GF-D8 (cell line): ENCODE data around the gene HELLS.
"Not testable (repeated sequence)": the region's sequence is repeated elsewhere in the genome, so short reads cannot be mapped to it uniquely, and the experiment has no call there.

Source experiments
- DNase-seq: peaks from one replicate; lab custom pipeline; 2025; lab: John Stamatoyannopoulos, UW

Gene HELLS

DNA sequence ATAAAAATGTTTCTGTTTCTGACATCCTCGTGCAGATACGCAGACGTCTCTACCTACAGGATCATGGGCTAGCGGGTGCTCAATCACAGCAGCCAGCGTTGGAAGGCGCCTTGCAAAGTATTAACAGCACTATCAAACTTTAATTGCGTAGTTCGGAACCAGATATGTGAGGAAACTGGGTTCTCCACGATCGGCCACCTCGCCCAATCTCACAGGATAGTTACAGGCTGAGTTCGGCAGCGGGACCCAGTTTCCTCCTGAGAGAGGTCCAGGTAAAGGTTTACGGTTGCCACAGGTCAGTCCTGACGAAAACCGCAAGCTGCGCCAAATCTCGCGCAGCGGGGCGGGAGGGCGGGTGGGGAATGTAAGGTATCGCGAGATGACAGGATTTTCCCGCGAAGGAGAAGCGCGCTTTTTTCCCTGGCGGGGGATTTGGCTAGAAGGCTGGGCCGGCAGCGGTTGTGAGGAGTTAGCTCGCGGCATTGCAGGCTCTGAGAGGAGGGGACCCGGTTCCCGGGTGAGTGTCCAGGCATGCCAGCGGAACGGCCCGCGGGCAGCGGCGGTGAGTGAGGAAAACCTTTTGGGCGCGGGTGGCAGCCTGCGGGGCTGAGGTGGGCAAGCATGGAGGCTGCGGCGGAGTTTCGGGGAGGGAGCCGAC, at the start of gene HELLS:
Gene HELLS, plus strand, starts transcription at position 398 of the 658 bp plus-strand sequence. Its CDS starts 134 bp downstream, at position 532.
- peak; percentile 36 for DNase-seq

DNA sequence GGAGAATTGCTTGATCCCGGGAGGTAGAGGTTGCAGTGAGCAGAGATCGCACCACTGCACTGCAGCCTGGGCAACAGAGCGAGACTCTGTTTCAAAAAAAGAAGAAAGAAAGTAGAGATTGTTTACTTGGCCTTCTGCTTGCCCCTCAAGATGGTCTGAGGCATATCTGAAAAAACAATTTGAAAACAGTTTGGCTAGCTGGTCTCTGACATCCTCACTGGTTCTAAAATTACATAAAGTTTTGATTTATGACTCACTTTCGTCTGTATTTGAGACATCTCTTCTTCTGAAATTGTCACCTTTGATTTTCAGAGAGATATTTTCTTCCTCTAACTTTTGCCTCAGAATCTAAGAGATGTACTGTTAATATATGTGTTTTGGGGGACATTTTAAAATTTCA, 49.6 kb upstream of the HELLS start:
- DNase-seq: no peak

DNA sequence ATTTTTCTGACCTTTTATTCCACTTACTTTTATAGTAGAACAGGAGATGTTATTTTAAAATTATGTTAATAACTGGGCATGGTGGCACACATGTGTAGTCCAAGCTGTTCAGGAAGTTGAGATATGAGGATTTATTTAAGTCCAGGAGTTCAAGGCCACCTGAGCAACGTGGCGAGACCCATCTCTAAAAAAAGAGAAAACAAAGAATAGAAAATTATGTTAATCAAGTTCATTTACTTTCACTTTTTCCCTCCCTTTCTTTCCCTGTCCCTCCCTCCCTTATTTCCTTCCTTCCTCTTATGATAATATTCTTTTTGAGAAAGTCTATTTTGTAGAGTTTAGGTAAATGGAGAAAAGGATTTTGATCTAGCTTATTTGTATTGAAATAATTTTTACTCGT, 48.9 kb upstream of the HELLS start:
- no peak for DNase-seq

DNA sequence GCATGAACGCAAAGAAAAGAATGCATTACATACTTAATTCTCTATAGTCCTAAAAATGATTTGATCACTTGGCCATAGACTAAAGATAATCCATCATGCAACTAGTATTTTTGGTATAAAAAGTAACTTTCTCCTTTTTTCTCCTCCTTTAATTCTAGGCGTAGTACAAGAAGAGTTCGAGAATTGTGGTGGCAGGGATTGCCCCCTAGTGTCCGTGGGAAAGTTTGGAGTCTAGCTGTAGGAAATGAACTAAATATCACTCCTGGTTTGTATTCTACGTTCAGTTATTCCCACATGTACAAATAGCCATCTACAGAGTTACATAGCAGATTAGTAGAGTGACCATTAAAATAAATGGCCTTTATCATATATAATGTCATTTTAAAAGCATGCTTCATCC, 45.5 kb upstream of the HELLS start:
- DNase-seq: no peak

DNA sequence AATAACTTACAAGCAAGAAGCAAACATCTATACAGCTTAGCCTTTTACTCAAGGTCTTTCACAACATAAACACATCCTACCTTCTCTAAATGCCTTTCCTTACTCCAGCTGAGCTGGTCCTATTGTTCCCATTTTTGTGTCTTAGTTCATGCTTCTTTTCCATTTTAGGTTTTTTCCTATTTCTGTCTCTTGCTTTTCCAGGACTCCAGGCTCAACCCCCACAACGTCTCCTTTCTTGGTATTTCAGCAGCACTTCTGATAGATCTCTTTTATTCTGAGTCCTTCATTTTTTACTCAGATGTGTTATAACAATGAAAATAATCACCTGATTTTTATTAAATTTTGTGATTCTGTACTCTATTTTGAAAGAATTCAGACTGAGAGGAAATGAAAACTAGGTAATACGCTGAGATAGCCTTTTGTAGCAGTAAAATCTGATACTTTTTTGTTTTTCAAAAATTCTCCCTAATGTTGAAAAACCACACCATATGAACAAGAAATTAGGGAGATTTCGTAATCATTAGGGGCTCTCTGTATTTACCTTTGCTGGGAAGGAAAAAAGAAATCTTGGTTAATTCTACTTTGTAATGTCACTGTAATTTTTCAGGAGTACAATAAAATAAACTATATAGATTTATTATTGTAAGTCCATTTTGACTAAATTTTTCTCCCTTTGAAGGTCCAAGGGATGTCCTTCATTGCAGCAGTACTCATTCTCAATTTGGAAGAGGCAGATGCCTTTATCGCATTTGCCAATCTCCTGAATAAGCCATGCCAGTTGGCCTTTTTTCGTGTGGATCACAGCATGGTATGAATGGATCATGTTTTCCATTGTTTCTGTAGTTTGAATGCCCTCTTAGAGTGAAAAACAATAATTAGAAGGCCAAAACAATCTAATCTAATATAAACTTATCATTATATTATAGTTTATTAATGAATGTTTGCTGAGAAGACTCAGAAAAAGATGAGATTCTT, 24.0 kb upstream of the HELLS start:
- no peak for DNase-seq

DNA sequence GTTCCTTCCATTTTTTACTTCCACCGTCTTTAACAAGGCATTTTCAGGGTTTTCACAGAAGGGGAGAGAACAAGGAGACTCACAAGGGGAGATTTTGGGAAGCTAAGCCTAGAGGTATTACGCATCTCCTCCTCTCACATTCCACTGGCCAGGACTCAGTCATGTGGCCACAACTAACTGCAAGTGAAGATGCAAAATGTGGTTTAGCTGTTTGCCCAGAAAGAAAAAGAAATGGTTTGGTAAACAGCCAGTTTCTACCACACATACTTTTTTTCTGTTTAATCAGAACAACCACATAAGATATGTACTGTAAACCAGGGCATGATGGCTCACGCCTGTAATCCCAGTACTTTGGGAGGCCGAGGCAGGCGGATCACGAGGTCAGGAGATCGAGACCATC, 21.4 kb upstream of the HELLS start:
- no peak for DNase-seq

DNA sequence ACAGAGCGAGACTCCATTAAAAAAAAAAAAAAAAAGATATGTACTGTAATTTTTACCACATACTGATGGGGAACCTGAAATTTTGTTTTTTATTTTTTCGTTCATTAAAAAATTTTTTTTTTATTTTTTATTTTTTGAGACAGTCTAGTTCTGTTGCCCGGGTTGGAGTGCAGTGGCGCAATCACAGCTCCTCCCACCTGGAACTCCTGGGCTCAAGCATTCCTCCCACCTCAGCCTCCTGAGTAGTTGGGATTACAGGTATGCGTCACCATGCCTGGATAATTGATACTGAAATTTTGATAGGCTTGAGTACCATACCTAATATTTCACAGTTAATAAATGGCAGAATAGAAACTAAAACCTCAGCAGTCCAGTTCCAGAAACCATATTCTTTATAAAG, 20.9 kb upstream of the HELLS start:
- DNase-seq: no peak

DNA sequence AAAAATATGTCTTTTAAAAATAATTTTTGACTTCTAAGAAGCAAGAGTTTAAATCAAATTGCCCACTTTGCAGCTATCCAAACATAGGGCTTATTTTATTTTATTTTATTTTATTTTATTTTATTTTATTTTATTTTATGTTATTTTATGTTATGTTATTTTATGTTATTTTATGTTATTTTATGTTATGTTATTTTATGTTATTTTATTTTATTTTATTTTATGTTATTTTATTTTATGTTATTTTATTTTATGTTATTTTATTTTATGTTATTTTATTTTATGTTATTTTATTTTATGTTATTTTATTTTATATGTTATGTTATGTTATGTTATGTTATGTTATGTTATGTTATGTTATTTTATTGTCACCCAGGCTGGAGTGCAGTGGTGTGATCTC, 14.0 kb upstream of the HELLS start:
- DNase-seq: not testable (repeated sequence)

DNA sequence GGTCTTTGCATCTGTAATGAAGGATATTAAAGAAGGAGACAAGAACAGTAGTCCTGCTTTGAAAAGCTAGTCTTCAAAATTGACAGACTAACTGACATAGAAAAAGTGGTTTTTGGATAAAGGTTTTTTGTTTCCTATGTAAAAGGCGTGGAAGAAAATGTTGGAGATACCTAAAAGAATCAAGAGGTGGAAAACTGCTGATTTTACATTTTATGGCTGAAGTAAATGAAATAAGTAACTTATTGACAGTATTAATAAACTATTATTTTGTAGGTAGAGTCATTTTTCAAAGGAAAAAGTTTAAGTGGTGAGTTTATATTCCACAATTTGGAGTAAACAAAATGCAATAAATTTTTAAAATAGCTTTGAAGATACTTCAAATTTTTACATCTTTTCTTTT, 12.6 kb upstream of the HELLS start:
- DNase-seq: no peak

DNA sequence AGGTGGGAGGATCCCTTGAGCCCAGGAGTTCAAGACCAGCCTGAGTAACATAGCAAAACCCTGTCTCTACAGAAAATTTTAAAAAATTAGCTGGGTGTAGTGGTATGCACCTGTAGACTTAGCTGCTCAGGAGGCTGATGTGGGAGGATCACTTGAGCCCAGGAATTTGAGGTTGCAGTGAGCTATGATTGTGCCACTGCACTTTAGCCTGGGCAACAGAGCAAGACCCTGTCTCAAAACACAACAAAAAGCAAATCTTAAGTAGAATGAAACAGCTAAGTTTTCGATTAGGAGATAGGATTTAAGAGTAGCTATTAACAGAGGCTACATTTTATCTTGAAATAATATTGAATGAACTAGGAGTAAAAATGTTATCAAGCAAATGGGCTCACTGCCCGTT, 3.3 kb upstream of the HELLS start:
- not testable (repeated sequence) for DNase-seq

DNA sequence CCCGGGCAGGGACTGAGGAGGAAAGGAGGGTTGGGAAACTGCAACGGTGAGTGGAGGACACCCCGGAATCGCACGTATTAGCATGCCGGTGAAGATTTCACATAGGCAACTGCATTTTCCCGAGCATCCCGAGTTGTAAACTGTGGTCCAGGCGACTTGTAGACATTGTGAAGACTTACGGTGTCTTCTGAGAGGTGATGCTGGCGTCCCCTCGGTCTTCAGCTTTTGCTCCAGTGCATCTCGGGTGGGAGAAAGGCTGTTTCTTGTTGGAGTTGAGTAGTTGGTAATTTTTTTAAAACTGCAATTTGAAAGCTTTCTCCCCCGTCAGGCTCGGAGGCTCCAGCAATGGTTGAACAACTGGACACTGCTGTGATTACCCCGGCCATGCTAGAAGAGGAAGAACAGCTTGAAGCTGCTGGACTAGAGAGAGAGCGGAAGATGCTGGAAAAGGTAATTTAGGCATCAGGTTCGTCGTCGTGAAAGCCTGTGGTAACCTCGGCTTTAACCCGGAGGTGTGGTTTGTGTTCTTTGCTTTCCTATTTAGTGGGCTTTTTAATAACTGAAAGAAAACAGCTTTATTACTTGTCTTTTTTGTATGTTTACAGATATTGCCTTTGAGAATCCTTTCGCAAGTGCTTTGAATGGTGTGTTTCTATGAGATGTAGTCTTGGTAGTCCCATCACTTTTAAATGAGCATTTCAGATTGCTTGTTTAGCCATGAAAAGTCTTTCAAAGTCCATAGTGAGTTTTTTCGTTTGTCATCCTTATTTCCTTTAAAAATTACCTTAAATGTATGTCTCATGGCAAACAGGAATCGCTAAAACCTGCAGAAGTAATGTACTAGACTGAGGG, 687 bp downstream of the HELLS start:
- no peak for DNase-seq

DNA sequence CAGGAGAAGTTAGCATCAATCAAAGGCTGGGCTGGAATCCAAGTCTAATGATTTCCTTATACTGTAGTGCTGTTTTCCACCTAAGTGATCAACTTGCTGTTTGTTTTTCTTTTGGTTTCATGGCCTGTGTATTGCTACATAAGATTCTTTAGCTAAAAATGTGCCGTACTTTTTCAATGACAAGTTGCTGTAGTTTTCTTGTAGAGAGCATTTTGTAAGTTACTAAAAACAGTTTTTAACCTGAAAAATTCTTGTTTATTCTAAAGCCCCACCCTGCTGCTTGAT, 1.3 kb downstream of the HELLS start:
- no peak for DNase-seq

DNA sequence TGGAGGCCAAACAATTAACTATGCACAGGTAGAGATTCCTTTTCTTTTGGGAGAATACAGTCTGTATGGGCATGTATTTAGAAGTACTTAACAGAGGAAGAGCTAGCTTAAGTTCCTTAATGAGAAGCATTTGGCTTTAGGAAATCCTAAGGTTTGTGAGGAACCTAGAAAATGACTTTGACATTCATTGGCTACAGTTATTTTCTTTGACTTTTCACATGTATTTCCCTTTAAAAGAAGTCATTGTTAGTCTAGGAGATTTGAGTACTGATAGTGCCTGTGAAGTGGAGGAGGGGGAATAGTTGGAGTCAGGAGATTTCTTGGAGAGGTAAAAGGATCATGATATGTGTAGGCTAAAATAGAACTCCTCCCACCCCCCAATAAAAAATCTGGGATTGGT, 3.6 kb downstream of the HELLS start:
- no peak for DNase-seq

DNA sequence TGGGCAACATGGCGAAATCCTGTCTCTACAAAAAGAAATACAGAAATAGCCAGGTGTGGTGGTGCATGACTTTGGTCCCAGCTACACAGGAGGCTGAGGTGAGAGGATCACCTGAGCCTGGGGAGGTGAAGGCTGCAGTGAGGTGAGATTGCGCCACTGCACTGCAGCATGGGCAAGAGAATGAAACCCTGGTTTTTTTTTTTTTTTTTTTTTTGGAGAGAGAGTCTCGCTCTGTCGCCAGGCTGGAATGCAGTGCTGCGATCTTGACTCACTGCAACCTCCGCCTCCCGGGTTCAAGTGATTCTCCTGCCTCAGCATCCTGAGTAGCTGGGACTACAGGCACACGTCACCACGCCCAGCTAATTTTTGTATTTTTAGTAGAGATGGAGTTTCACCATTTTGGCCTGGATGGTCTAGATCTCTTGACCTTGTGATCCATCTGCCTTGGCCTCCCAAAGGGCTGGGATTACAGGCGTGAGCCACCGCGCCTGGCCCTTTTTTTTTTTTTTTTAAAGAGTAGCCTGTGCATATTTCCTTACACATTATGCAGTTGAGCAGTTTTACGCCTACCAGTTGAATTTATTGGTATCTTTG, 22.2 kb downstream of the HELLS start:
- not testable (repeated sequence) for DNase-seq

DNA sequence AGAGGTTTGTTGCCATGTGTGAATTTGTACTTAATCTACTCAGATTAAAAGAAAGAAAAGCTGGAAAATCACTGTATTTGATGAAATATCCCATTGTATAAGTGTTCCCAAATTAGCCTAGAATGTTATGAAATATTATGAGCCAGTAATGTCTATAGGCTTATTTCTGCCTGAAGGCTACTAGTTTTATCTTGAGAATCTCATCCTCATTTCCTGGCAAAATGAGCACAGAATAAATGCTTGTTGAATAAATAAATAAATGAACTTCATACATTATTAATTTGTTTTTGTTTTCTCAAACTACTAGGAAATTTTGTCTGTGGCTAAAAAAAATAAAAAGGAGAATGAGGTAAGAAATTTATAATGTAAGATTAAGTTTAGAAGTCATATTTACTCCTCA, 25.5 kb downstream of the HELLS start:
- DNase-seq: no peak

DNA sequence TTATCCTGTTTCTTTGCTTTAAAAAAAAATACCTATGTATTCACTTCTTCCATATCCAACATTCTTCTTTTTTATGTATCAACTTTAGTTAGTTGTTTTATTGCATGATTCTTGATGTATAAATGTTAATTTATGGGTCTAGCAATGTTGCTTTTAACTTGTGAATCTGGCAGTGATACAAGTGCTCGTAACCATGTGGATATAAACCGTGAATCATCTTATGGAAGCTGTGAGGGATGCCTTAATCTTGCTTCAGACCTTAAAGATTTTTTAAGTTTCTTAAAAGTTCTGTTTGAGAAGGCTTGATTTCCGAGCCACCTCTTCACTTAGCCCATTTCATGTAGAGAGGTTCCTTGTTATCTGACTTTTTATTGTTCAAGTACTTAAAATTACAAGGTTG, 25.9 kb downstream of the HELLS start:
- no peak for DNase-seq

DNA sequence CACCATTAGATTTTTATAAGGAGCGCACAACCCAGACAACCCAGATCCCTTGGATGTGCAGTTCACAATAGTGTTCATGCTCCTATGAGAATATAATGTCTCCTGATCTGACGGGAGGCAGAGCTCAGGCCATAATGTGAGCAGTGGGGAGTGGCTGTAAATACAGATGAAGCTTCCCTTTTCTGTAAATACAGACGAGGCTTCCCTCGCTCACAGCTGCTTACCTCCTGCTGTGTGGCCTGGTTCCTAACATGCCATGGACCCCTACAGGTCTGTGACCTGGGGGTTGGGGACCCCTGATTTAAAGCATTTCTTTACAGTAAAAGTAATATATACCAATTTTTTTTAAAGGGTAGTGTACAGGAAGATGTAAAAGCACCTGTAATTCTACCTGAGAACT, 33.2 kb downstream of the HELLS start:
- no peak for DNase-seq

DNA sequence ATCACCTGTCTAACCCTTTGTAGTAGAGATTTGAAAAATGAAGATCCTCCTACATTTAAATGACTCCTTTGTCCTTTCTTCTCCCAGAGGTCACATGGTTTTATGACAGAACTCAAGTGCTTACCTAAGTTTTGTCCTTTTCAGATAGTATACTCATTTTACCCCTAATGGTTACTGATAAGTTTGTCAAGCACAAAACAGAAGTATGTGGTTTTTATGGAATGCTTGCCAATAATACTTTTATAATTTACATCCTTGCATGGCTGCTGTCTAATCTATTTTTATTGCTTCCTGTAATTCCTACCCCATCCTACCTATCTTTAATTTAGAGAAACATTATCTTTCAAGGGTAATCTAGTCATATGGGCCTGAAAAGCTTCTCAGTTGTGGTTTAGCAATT, 37.5 kb downstream of the HELLS start:
- DNase-seq: no peak

DNA sequence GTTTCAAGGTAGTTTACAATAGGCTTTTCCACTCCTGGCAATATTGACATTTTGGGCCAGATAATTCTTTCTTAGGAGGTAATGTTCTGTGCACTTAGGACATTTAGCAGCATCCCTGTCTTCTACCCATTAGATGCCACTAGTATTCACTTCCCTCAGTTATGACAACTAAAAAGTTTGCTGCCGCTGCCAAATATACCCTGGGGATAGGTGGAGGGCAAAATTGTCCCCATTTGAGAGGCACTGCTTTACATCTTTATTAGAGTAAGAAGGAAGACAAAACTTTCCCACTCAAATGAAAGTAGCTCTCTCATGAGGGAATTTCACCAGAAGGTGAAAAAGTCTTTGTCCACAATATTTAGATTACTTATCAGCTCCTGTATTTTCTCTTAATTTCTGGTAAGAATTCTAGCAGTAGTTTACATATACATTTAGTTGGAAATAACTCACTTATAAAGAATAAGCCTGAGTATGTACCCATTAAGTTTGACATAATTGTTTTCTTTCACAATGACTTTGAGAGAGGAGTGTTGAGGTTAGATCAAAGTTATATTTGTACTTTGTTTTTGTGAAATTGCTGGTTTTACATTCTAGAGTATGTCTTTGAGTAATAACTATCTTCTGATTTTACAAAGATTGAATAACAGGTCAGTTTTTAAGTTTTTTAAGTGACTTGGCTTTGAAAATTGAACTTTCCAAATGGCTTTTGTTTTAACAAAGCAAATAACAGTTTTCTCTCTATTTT, 46.0 kb downstream of the HELLS start:
- no peak for DNase-seq

DNA sequence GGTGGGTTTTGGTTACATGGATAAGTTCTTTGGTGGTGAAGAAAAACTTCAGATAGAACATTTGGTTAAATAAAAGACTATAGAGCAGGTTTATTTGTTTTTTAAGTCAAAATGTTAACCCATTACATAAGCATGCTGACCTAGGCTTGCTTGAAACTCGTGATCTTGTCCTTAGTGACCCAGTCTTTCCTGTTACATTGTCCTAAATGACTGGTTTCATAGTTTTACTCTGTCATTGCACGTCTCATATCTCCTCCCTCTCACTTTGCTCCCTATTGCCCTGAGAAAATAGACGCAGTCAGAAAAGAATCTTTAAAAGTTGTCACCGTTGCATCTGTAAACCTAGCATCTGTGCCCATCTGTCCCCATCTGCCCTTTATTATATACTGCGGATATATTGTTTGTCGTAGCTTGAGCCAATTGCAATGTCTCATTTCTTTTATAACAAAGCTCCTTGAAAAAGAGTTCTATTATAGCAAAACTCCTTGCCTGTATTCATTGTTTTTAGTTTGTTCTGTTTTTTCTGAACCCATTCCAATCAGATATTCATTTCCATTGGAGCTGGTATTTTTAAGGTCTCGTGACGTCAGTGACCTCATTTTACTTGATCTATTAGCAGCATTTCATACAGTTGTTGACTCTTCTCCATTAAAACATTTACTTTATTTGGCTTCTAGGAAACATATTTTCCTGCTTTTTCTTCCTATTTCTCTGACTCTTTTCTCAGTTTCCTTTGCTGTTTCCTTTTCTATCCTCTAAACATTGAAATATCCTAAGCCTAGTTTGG, 57.3 kb downstream of the HELLS start:
- DNase-seq: no peak

DNA sequence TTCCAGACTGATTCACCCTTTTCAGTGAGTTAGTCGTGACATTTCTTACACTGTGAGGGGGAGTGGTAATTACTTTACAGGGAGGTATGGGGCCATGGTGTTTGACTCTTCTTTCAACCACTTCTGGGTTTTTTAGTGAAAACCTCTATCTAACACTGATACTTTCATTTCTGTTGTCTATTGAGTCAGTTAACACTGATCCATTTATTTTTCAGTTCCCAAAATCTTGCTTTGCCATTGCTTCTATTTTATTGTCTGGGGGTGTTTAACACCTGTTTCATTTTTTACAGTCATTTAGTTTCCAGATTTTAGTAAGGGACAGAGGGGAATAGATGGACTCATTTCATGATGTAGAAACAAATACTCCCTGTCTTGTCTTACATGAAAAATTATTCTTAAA, 61.5 kb downstream of the HELLS start:
- DNase-seq: no peak
